ENCODE data around the gene ADCY5.

Gene ADCY5

GRCh38 chr3:123457841-123458240 lies 9.0 kb upstream of the ADCY5 start:
- no peak for DNase-seq

- no peak for DNase-seq
These were observed 4.8 kb upstream of the ADCY5 start for GRCh38 chr3:123453675-123454074.

- no peak for DNase-seq
These were observed 2.3 kb upstream of the ADCY5 start for GRCh38 chr3:123451186-123451585.

GRCh38 chr3:123449997-123450604 lies 1.2 kb upstream of the ADCY5 start:
- no peak for DNase-seq

GRCh38 chr3:123449102-123449996 lies 459 bp upstream of the ADCY5 start:
- DNase-seq: no peak

- DNase-seq: peak; percentile 33
These were observed 957 bp downstream of the ADCY5 start for GRCh38 chr3:123447749-123448517.

- no peak for DNase-seq
These were observed 1.5 kb downstream of the ADCY5 start for GRCh38 chr3:123447416-123447748.

GRCh38 chr3:123446610-123447109 lies 2.2 kb downstream of the ADCY5 start:
- no peak for DNase-seq

- DNase-seq: no peak
These were observed 2.7 kb downstream of the ADCY5 start for GRCh38 chr3:123446210-123446609.

- DNase-seq: no peak
These were observed 3.2 kb downstream of the ADCY5 start for GRCh38 chr3:123445702-123446101.

GRCh38 chr3:123444744-123445143 lies 4.1 kb downstream of the ADCY5 start:
- DNase-seq: no peak

GRCh38 chr3:123444023-123444422 lies 4.9 kb downstream of the ADCY5 start:
- DNase-seq: no peak

- no peak for DNase-seq
These were observed 6.0 kb downstream of the ADCY5 start for GRCh38 chr3:123442908-123443307.

- no peak for DNase-seq
These were observed 6.8 kb downstream of the ADCY5 start for GRCh38 chr3:123442125-123442524.

GRCh38 chr3:123439806-123440580 lies 8.9 kb downstream of the ADCY5 start:
- no peak for DNase-seq

GRCh38 chr3:123432832-123433523 lies 15.9 kb downstream of the ADCY5 start:
- no peak for DNase-seq

GRCh38 chr3:123431658-123432324 lies 17.1 kb downstream of the ADCY5 start:
- DNase-seq: no peak

GRCh38 chr3:123431007-123431657 lies 17.8 kb downstream of the ADCY5 start:
- no peak for DNase-seq

GRCh38 chr3:123430266-123430665 lies 18.6 kb downstream of the ADCY5 start:
- DNase-seq: no peak

GRCh38 chr3:123429362-123430125 lies 19.3 kb downstream of the ADCY5 start:
- no peak for DNase-seq
